Bronchial epithelial cell (primary cell): Measurements from ENCODE around the gene USP20. TPM values are rescaled to one million over a fixed set of nuclear protein-coding genes. Genes with fewer than 3 reads are reported as not detected.

Source experiments
- DNase-seq: peaks from one replicate; pipeline ENCODE4 v3.0.0-alpha.2; 2010; ENCODE audit warnings: low read depth
- FAIRE-seq: peaks from 2 replicates; lab custom pipeline; 2011; peaks lifted over from hg19 to GRCh38; lab: Jason Lieb, UNC
- H3K27me3 ChIP-seq: 2 replicates; pipeline ENCODE4 v1.5.1; 2011; ENCODE audit warnings: low read length; ENCODE audit not compliant: control insufficient read depth, insufficient read depth
- H3K36me3 ChIP-seq: 2 replicates; pipeline ENCODE4 v1.5.1; 2011; ENCODE audit warnings: low read length; ENCODE audit not compliant: control insufficient read depth, insufficient read depth
- H3K4me3 ChIP-seq: 2 replicates; pipeline ENCODE4 v1.5.1; 2011; ENCODE audit warnings: mild to moderate bottlenecking, low read depth, low read length, control low read depth
- total RNA-seq: library from RNA; depleted of rRNA; stranded (reverse); fragments of >200 nt; gene quantifications from 2 replicates; pipeline ENCODE4 v1.2.1, GENCODE V29; 2014
- TF ChIP-seq, protein P1 (sequence below): IDR thresholded peaks from 2 replicates; pipeline ENCODE4 v1.5.1; 2011; ENCODE audit warnings: mild to moderate bottlenecking, moderate library complexity, low read length, control low read depth, inconsistent platforms; ENCODE audit not compliant: insufficient read depth, severe bottlenecking

The USP20 gene
- total RNA-seq, 1 donor from 2014 or later: 5.5 TPM

DNA sequence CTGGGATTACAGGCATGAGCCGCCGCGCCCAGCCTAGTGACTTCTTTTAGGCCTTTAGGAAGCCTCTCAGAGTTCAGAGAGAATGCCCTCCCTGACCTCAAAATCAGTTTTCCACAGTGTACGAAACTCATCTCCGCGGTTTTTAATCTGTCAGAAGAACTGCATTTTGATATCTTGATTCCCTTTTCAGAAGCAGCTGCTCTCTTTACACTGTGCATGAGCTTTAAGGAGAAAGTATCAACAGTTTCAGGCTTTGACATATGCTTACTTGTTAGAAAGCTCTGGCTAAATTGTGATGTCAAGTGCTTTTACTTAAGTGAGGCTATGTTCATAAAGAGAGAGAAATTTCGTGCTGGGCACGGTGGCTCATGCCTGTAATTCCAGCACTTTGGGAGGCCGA is 74.6 kb downstream of the USP20 start:
- Histone ChIP-seq H3K4me3 (no peak overlapping the region), H3K36me3 (no peaks in the 10 kb centered on the region), H3K27me3 (no peaks in the 10 kb centered on the region)
- no peak for FAIRE-seq
- DNase-seq: no peak
- TF ChIP-seq, protein P1, sequence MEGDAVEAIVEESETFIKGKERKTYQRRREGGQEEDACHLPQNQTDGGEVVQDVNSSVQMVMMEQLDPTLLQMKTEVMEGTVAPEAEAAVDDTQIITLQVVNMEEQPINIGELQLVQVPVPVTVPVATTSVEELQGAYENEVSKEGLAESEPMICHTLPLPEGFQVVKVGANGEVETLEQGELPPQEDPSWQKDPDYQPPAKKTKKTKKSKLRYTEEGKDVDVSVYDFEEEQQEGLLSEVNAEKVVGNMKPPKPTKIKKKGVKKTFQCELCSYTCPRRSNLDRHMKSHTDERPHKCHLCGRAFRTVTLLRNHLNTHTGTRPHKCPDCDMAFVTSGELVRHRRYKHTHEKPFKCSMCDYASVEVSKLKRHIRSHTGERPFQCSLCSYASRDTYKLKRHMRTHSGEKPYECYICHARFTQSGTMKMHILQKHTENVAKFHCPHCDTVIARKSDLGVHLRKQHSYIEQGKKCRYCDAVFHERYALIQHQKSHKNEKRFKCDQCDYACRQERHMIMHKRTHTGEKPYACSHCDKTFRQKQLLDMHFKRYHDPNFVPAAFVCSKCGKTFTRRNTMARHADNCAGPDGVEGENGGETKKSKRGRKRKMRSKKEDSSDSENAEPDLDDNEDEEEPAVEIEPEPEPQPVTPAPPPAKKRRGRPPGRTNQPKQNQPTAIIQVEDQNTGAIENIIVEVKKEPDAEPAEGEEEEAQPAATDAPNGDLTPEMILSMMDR: no peak

DNA sequence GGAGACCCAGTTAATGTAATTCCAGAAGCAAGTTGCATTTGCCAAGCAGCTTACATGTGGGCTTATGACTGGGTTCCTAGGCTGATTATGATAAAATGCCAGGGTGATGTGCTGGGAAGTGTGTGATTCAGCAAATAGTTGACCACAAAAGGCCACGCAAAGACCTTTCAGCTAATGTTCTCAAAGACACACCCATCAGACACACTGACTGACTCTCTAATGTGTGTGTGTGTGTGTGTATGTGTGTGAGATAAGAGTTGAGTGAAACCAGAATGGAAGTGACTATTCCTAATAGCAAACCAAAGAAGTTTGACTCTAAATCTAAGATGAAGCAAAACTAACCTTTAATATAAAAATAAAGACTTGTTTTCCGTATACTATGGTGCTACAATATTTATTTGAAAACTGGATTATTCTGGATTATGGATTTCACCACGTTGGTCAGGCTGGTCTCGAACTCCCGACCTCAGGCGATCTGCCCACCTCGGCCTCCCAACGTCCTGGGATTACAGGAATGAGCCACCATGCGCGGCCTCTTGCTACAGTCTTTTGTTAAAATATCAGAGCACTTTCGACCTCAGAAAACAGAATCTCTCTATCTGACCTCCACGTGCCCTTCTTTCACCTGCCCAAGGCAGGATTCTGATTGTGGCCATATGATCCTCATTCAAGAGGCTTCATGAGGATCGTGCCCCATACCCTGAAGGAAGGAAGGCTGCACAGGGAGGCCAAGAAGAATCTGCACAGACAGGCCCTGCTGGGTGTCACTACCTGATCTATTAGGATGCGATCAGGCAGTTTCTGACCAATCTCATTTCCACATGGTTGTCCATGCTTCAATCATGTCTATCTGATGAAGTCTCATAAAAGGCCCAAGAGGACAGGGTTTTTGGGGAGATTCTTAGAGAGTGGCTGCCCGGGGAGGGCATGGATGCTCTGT is 75.6 kb downstream of the USP20 start:
- DNase-seq: peak; percentile 100

DNA sequence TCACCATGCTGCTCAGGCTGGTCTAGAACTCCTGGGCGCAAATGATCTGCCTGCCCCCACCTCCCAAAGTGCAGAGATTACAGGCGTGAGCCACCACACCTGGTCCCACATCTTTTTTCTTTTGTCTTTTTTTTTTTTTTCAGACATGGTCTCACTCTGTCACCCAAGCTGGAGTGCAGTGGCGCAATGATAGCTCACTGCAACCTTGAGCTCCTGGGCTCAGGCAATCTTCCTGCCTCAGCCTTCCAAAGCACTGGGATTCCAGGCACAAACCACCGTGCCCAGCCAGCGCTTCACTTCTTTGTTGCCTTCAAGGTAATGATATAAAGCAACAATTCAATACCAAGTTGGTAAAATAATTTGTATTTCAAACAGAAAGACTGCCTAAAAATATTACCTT is 78.8 kb downstream of the USP20 start:
- Histone ChIP-seq H3K27me3 (no peaks in the 10 kb centered on the region), H3K4me3 (no peak overlapping the region), H3K36me3 (no peaks in the 10 kb centered on the region)
- FAIRE-seq: no peak
- DNase-seq: no peak
- TF ChIP-seq, protein P1: no peak

More for the DNA sequence above, 75.6 kb downstream of the USP20 start:
- no peaks in the 10 kb centered on the region for H3K27me3 ChIP-seq
- H3K36me3 ChIP-seq: no peaks in the 10 kb centered on the region
- TF ChIP-seq, protein P1: no peak
- H3K4me3 ChIP-seq: no peak overlapping the region
- peak; percentile 88 for FAIRE-seq

DNA sequence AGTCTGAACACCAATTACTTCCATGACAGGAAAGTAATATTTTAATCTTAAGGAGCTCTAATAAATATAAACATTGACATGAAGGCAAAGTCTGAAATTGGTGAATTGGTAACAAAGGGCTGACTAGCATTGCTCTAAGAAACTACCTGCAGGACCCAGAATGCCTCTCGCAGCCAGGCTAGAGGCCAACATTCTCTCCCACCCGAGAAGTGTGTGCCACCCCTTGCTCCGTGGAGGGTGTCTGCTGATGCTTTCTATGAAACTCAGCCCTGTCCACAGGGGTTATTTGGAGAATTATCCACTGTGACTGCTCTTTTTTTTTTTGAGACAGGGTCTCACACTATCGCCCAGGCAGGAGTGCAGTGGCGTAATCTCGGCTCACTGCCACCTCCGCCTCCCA is 81.4 kb downstream of the USP20 start:
- no peaks in the 10 kb centered on the region for H3K36me3 ChIP-seq

DNA sequence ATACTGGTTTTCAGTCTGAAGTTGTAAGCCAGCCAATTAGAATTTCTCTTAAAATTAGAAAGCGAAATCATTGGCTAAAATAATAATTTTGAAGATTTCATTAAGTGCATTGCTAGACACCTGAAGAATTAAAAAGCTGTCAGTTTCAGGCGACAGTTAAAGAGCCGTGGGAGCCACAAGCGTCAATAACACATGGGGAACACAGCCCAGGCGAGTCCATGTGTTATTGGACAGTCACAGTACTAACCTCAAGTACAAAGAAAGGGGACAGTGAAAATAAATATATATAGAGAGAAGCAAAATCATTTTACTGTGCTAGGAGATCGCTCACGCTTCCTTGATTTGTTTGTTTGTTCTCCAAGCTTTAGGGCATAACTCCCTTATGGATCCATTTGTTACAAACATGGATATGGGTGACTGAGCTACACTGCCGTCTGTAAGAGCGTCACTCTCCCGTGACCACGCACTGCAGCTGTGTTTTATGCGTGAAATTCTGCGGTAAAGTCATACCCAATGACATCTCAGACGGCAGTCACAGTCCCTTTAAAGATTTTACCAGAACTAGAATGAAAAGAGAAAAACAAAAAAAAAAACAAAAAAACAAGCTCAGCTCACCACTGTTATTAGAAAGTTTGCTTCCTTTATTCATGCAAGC is 83.2 kb downstream of the USP20 start:
- no peak for DNase-seq
- no peak for FAIRE-seq
- TF ChIP-seq, protein P1: no peak
- no peaks in the 10 kb centered on the region for H3K27me3 ChIP-seq
- H3K4me3 ChIP-seq: no peak overlapping the region
- no peaks in the 10 kb centered on the region for H3K36me3 ChIP-seq

More for the DNA sequence above, 81.4 kb downstream of the USP20 start:
- DNase-seq (no peak), FAIRE-seq (no peak)
- Histone ChIP-seq H3K4me3 (no peak overlapping the region), H3K27me3 (no peaks in the 10 kb centered on the region)
- TF ChIP-seq, protein P1: no peak
